HepG2 (cell line): ENCODE results near the gene PIP5K1A. TPM values are rescaled to one million over a fixed set of nuclear protein-coding genes. Genes with fewer than 3 reads are reported as not detected.
A peak's percentile ranks its signal among the peaks of the same experiment; 100 is the strongest.

ENCODE experiments used
- AGO2 ChIP-seq: fragments of 200-400 bp; formaldehyde crosslinking; optimal IDR thresholded peaks from 2 replicates; pipeline ENCODE3; 2017; ENCODE audit warnings: mild to moderate bottlenecking, low read depth, low read length, moderate library complexity
- FOXA1 ChIP-seq, 2 experiments: fragments of 450-650 bp in 1 of 2; sonication (generic) in 1 of 2; formaldehyde crosslinking in 1 of 2; IDR thresholded peaks; 2 replicates each; pipeline versions ENCODE4 v1.4.0 to v1.6.1; 2016 to 2020; ENCODE audit warnings: missing genetic modification reagents in 1 of 2
- GABPA ChIP-seq, 2 experiments: IDR thresholded peaks; 2 replicates each; pipeline ENCODE4 v1.6.1; 2011 to 2016; ENCODE audit warnings: low read depth in 2 of 2, low read length in 1 of 2, missing biosample characterization in 1 of 2, missing genetic modification characterization in 1 of 2
- SPEN ChIP-seq: sonication (generic); formaldehyde crosslinking; IDR thresholded peaks from 2 replicates; pipeline ENCODE4 v1.5.1; 2020; ENCODE audit warnings: low read depth, mild to moderate bottlenecking, missing genetic modification reagents
- UBTF ChIP-seq: sonication (generic); formaldehyde crosslinking; IDR thresholded peaks from 2 replicates; pipeline ENCODE4 v1.4.0; 2020; ENCODE audit warnings: mild to moderate bottlenecking, missing genetic modification reagents
- ZBTB3 ChIP-seq: sonication (generic); formaldehyde crosslinking; IDR thresholded peaks from 2 replicates; pipeline ENCODE4 v1.4.0; 2020; ENCODE audit warnings: low read depth, mild to moderate bottlenecking, moderate library complexity, missing genetic modification reagents, borderline replicate concordance
- ZC3H13 ChIP-seq: sonication (generic); formaldehyde crosslinking; IDR thresholded peaks from 2 replicates; pipeline ENCODE4 v1.8.1; 2023; ENCODE audit warnings: mild to moderate bottlenecking, missing genetic modification reagents, moderate library complexity
- ZFP82 ChIP-seq: sonication (generic); formaldehyde crosslinking; IDR thresholded peaks from 2 replicates; pipeline ENCODE4 v1.5.1; 2020; ENCODE audit warnings: mild to moderate bottlenecking, missing genetic modification reagents, borderline replicate concordance
- ZFP90 ChIP-seq: sonication (generic); formaldehyde crosslinking; IDR thresholded peaks from 2 replicates; pipeline ENCODE4 v1.8.0; 2022; ENCODE audit warnings: missing genetic modification reagents, mild to moderate bottlenecking, inconsistent platforms, borderline replicate concordance
- ZNF136 ChIP-seq: sonication (generic); formaldehyde crosslinking; IDR thresholded peaks from 2 replicates; pipeline ENCODE4 v1.8.1; 2022; ENCODE audit warnings: low read depth, mild to moderate bottlenecking, moderate library complexity, missing genetic modification reagents
- ZNF335 ChIP-seq: sonication (generic); formaldehyde crosslinking; IDR thresholded peaks from 2 replicates; pipeline ENCODE4 v1.4.0; 2020; ENCODE audit warnings: missing genetic modification reagents
- ZNF496 ChIP-seq: sonication (generic); formaldehyde crosslinking; IDR thresholded peaks from 2 replicates; pipeline ENCODE4 v1.8.1; 2023; ENCODE audit warnings: mild to moderate bottlenecking, moderate library complexity, missing genetic modification reagents; ENCODE audit not compliant: insufficient replicate concordance
- ZNF558 ChIP-seq: sonication (generic); formaldehyde crosslinking; IDR thresholded peaks from 2 replicates; pipeline ENCODE4 v1.9.0; 2022; ENCODE audit warnings: mild to moderate bottlenecking, missing genetic modification reagents, borderline replicate concordance
- ZNF605 ChIP-seq: sonication (generic); formaldehyde crosslinking; IDR thresholded peaks from 2 replicates; pipeline ENCODE4 v1.8.0; 2022; ENCODE audit warnings: mild to moderate bottlenecking, missing genetic modification reagents
- polyA plus RNA-seq, 8 experiments: library from polyadenylated mRNA; depleted of rRNA in 3 of 8; stranded (reverse) in 7 of 8; unstranded in 1 of 8; fragments of >200 nt; fragmentation: Illumina TruSeq in 4 of 8; extraction: Trizol in 4 of 8; gene quantifications; 2 replicates each; pipeline versions ENCODE4 v1.2.1 to v1.2.3, GENCODE V29; 2011 to 2016; ENCODE audit warnings: low read depth in 4 of 8, missing spikeins in 1 of 8, mixed read lengths in 1 of 8; ENCODE audit not compliant: insufficient read depth in 1 of 8
- total RNA-seq, 5 experiments: library from RNA; depleted of rRNA; stranded (reverse); fragments of >200 nt; fragmentation: Illumina TruSeq; extraction: Trizol; gene quantifications; 2 replicates each; pipeline ENCODE4 v1.2.3, GENCODE V29; 2016; ENCODE audit warnings: low read depth in 1 of 5
- TF ChIP-seq, protein P1 (sequence below): sonication (generic); formaldehyde crosslinking; IDR thresholded peaks from 2 replicates; pipeline ENCODE4 v1.4.0; 2020; ENCODE audit warnings: missing genetic modification reagents
- TF ChIP-seq, protein P2 (sequence below): IDR thresholded peaks from 2 replicates; pipeline ENCODE4 v1.6.1; 2016; ENCODE audit warnings: missing compliant biosample characterization, missing genetic modification reagents, borderline replicate concordance
- TF ChIP-seq, protein P3 (sequence below): IDR thresholded peaks from 2 replicates; pipeline ENCODE4 v1.6.1; 2012; ENCODE audit warnings: low read length, improper control_type of control experiment

Gene PIP5K1A
- total and polyA plus RNA-seq, 2 of the 13 experiments (the other 11 are each of a cell fraction or from before 2014, with no cell fraction given) = 45.3 to 65.1 TPM

DNA sequence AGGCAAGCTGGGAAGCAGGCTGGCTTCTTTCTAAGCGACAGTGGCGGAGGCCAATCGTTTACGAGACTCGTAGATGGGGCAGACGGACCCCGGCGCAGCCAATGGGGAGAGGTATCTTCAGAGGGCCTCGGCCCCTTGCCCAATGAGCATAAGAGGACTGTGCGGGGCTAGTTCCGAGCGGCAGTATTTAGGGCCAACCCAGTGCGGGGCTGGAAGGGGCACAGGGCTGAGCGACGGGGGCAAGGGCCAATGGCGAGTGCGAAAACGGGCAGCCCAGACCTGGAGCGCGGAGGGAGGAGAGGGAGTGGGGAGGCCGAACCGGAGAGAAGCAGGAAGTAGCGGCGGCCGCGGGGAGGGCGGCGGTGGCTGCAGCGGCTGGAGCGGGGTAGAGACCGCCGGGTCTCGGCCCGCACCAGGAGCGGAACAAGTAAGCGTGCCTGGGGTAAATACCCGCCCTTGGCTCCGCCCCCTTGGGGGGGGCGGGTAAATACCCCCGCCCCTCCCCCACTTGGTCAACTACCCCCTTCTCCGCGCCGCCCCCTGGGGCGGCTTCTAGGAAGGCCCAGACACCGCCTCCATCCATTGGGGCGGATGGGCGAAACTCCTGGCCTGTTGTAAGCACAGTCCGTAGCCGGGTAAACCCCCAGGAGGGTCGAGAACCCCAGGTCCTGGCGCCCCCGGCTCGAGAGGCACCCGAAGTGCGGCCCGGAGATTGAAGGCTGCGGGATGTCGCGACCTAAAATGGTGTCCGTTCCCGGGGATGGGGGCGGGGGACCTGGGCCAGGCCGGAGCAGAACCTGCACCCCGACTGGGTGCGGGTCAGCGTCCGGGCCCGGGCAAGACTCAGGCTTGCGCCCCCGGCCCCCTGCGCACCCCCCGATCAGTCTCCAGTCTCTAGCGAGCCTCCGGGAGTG is 83.9 kb downstream of the PIP5K1A start, which contains the start of gene ZNF687 (continued):
- TF ChIP-seq ZNF496 = no peak
- TF ChIP-seq ZNF335 (CRISPR knock-in tag) = peak; percentile 12; the same call in 1 of the 2 replicates
- TF ChIP-seq, protein P1, sequence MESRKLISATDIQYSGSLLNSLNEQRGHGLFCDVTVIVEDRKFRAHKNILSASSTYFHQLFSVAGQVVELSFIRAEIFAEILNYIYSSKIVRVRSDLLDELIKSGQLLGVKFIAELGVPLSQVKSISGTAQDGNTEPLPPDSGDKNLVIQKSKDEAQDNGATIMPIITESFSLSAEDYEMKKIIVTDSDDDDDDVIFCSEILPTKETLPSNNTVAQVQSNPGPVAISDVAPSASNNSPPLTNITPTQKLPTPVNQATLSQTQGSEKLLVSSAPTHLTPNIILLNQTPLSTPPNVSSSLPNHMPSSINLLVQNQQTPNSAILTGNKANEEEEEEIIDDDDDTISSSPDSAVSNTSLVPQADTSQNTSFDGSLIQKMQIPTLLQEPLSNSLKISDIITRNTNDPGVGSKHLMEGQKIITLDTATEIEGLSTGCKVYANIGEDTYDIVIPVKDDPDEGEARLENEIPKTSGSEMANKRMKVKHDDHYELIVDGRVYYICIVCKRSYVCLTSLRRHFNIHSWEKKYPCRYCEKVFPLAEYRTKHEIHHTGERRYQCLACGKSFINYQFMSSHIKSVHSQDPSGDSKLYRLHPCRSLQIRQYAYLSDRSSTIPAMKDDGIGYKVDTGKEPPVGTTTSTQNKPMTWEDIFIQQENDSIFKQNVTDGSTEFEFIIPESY (CRISPR knock-in tag) = no peak
- no peak; the same call in 1 of the 2 replicates for TF ChIP-seq ZC3H13 (CRISPR knock-in tag)
- TF ChIP-seq GABPA (IDR thresholded peaks at IDR 0.05; ENCODE audit: low read depth, low read length) = peak; percentile 67
- no peak; the same call in 1 of the 2 replicates for TF ChIP-seq GABPA (CRISPR knock-in tag; IDR thresholded peaks at IDR 0.05; ENCODE audit: low read depth)
- no peak for TF ChIP-seq ZFP90 (CRISPR knock-in tag)
- no peak for TF ChIP-seq FOXA1 (IDR thresholded peaks at IDR 0.05)
- 0 out of 2 replicates have a peak, but pooled peaks have one; percentile 25 for TF ChIP-seq FOXA1 (CRISPR knock-in tag; IDR thresholded peaks at IDR 0.05)
- peak; percentile 56; the same call in 1 of the 2 replicates for TF ChIP-seq SPEN
- TF ChIP-seq ZNF558 (CRISPR knock-in tag) = peak; percentile 87; the same call in 1 of the 2 replicates
- TF ChIP-seq ZBTB3 (CRISPR knock-in tag) = no peak
- TF ChIP-seq, protein P2, sequence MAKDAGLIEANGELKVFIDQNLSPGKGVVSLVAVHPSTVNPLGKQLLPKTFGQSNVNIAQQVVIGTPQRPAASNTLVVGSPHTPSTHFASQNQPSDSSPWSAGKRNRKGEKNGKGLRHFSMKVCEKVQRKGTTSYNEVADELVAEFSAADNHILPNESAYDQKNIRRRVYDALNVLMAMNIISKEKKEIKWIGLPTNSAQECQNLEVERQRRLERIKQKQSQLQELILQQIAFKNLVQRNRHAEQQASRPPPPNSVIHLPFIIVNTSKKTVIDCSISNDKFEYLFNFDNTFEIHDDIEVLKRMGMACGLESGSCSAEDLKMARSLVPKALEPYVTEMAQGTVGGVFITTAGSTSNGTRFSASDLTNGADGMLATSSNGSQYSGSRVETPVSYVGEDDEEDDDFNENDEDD (CRISPR knock-in tag) = 0 out of 2 replicates have a peak, but pooled peaks have one; percentile 14
- TF ChIP-seq, protein P3, sequence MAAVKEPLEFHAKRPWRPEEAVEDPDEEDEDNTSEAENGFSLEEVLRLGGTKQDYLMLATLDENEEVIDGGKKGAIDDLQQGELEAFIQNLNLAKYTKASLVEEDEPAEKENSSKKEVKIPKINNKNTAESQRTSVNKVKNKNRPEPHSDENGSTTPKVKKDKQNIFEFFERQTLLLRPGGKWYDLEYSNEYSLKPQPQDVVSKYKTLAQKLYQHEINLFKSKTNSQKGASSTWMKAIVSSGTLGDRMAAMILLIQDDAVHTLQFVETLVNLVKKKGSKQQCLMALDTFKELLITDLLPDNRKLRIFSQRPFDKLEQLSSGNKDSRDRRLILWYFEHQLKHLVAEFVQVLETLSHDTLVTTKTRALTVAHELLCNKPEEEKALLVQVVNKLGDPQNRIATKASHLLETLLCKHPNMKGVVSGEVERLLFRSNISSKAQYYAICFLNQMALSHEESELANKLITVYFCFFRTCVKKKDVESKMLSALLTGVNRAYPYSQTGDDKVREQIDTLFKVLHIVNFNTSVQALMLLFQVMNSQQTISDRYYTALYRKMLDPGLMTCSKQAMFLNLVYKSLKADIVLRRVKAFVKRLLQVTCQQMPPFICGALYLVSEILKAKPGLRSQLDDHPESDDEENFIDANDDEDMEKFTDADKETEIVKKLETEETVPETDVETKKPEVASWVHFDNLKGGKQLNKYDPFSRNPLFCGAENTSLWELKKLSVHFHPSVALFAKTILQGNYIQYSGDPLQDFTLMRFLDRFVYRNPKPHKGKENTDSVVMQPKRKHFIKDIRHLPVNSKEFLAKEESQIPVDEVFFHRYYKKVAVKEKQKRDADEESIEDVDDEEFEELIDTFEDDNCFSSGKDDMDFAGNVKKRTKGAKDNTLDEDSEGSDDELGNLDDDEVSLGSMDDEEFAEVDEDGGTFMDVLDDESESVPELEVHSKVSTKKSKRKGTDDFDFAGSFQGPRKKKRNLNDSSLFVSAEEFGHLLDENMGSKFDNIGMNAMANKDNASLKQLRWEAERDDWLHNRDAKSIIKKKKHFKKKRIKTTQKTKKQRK = peak; percentile 92
- peak; percentile 94; the same call in 1 of the 2 replicates for TF ChIP-seq ZFP82
- TF ChIP-seq ZNF136 (CRISPR knock-in tag) = 0 out of 2 replicates have a peak, but pooled peaks have one; percentile 79
- TF ChIP-seq UBTF = 0 out of 2 replicates have a peak, but pooled peaks have one; percentile 17
- TF ChIP-seq AGO2 = peak; percentile 88
- peak; percentile 7; the same call in 1 of the 2 replicates for TF ChIP-seq ZNF605 (CRISPR knock-in tag)
